Liver (tissue), 9 donors: ENCODE results near the gene PRPF19. TPM values are rescaled to one million over a fixed set of nuclear protein-coding genes. Genes with fewer than 3 reads are reported as not detected.

ENCODE experiments used
- DNase-seq: peaks from one replicate; pipeline ENCODE4 v3.0.0-alpha.2; 2017; ENCODE audit warnings: low spot score
- H3K27ac ChIP-seq, 2 donors: one replicate each; pipeline ENCODE4 v1.7.0; 2013; ENCODE audit warnings: inconsistent platforms in 2 of 2, low read length in 2 of 2, control low read depth in 1 of 2, low read depth in 1 of 2, mild to moderate bottlenecking in 1 of 2
- H3K27me3 ChIP-seq, 4 donors: one replicate each; pipeline versions ENCODE4 v1.6.1 to v1.7.0; 2013; ENCODE audit warnings: low read length in 3 of 4, inconsistent platforms in 1 of 4, mild to moderate bottlenecking in 1 of 4, moderate library complexity in 1 of 4; ENCODE audit not compliant: control insufficient read depth in 4 of 4, insufficient read depth in 4 of 4
- H3K36me3 ChIP-seq, 4 donors: one replicate each; pipeline versions ENCODE4 v1.6.1 to v1.7.0; 2013; ENCODE audit warnings: low read length in 3 of 4, mild to moderate bottlenecking in 3 of 4, low read depth in 1 of 4, moderate library complexity in 1 of 4; ENCODE audit not compliant: control insufficient read depth in 4 of 4, insufficient read depth in 3 of 4
- H3K4me1 ChIP-seq, 4 donors: one replicate each; pipeline versions ENCODE4 v1.6.1 to v1.7.0; 2013; ENCODE audit warnings: low read length in 3 of 4, mild to moderate bottlenecking in 3 of 4, moderate library complexity in 1 of 4; ENCODE audit not compliant: control insufficient read depth in 4 of 4, insufficient read depth in 4 of 4
- H3K4me3 ChIP-seq, 3 donors: one replicate each; pipeline versions ENCODE4 v1.6.1 to v1.7.0; 2013; ENCODE audit warnings: low read length in 3 of 3, control low read depth in 1 of 3, low read depth in 1 of 3, mild to moderate bottlenecking in 1 of 3
- H3K9ac ChIP-seq, 2 donors: one replicate each; pipeline ENCODE4 v1.7.0; 2013; ENCODE audit warnings: low read length in 2 of 2, mild to moderate bottlenecking in 2 of 2, moderate library complexity in 2 of 2, control low read depth in 1 of 2, low read depth in 1 of 2
- H3K9me3 ChIP-seq, 4 donors: one replicate each; pipeline versions ENCODE4 v1.6.1 to v1.7.0; 2013; ENCODE audit warnings: low read length in 3 of 4; ENCODE audit not compliant: control insufficient read depth in 4 of 4
- EGR1 ChIP-seq, 2 donors: IDR thresholded peaks; 2 replicates each; pipeline ENCODE4 v1.6.1; 2016 to 2018; ENCODE audit warnings: antibody characterized with exemption in 2 of 2, low read depth in 2 of 2
- GABPA ChIP-seq, 2 donors: IDR thresholded peaks in 1 of 2; conservative IDR thresholded peaks in 1 of 2; 2 replicates each; pipeline ENCODE4 v1.6.1; 2016; ENCODE audit warnings: antibody characterized with exemption in 2 of 2, mild to moderate bottlenecking in 1 of 2, moderate library complexity in 1 of 2
- HNF4A ChIP-seq, 2 donors: conservative IDR thresholded peaks; 2 replicates each; pipeline ENCODE4 v1.6.1; 2016; ENCODE audit warnings: antibody characterized with exemption in 2 of 2, mild to moderate bottlenecking in 2 of 2
- HNF4G ChIP-seq: IDR thresholded peaks from 2 replicates; pipeline ENCODE4 v1.6.1; 2016; ENCODE audit warnings: antibody characterized with exemption
- JUND ChIP-seq, 2 donors: IDR thresholded peaks; 2 replicates each; pipeline ENCODE4 v1.6.1; 2016; ENCODE audit warnings: antibody characterized with exemption in 2 of 2
- MAX ChIP-seq: IDR thresholded peaks from 2 replicates; pipeline ENCODE4 v1.6.1; 2016; ENCODE audit warnings: antibody characterized with exemption
- NR2F2 ChIP-seq: IDR thresholded peaks from 2 replicates; pipeline ENCODE4 v1.6.1; 2016; ENCODE audit warnings: antibody characterized with exemption
- REST ChIP-seq: IDR thresholded peaks from 2 replicates; pipeline ENCODE4 v1.6.1; 2016; ENCODE audit warnings: antibody characterized with exemption, mild to moderate bottlenecking
- RXRA ChIP-seq, 2 donors: IDR thresholded peaks; 2 replicates each; pipeline ENCODE4 v1.6.1; 2017 to 2018; ENCODE audit warnings: antibody characterized with exemption in 2 of 2, mild to moderate bottlenecking in 1 of 2
- SP1 ChIP-seq: IDR thresholded peaks from 2 replicates; pipeline ENCODE4 v1.6.1; 2018; ENCODE audit warnings: antibody characterized with exemption, mild to moderate bottlenecking
- TAF1 ChIP-seq: conservative IDR thresholded peaks from 2 replicates; pipeline ENCODE4 v1.6.1; 2016; ENCODE audit warnings: antibody characterized with exemption, mild to moderate bottlenecking
- ZBTB33 ChIP-seq: IDR thresholded peaks from 2 replicates; pipeline ENCODE4 v1.6.1; 2016; ENCODE audit warnings: antibody characterized with exemption
- WGBS: extraction: QIAGEN DNeasy Blood & Tissue Kit; methylation state at CpG from one replicate; pipeline ENCODE4 v1.1.7; 2013; 5-methylcytosine and 5-hydroxymethylcytosine counted together
- polyA plus RNA-seq, 2 donors: library from polyadenylated mRNA; stranded (reverse) in 1 of 2; unstranded in 1 of 2; fragments of 200-250 nt in 1 of 2; fragments of >200 nt in 1 of 2; fragmentation: Nextera tagmentation in 1 of 2; extraction: Ambion mirVana in 1 of 2; gene quantifications; one replicate each; pipeline versions ENCODE4 v1.2.1 to v1.2.3, GENCODE V29; 2013 to 2015
- total RNA-seq, 2 donors: library from RNA; depleted of rRNA; stranded (reverse); fragments of >200 nt; gene quantifications; one replicate each; pipeline ENCODE4 v1.2.3, GENCODE V29; 2014
- TF ChIP-seq, protein P1 (sequence below): fragments of 150-350 bp; IDR thresholded peaks from 2 replicates; pipeline ENCODE4 v1.5.1; 2017; ENCODE audit warnings: improper control_type of control experiment, low read depth, low read length; ENCODE audit not compliant: missing input control
- donor health status: healthy.
- donor health status: healthy.
- donor health status: healthy.
- donor health status: healthy.
- donor health status: healthy.

PRPF19 gene
- total and polyA plus RNA-seq, 4 donors: 25.4 to 57.1 (median 40.4) TPM

GRCh38 chr11:60925868-60926267, 19.5 kb upstream of the PRPF19 start:
- Histone ChIP-seq H3K9ac (no peak overlapping the region), H3K4me1 (peaks cover 5 to 13% (median 5%) of the 10 kb centered on the region in 4 donors), H3K27me3 (peaks cover 0 to 6% (median 0%) of the 10 kb centered on the region in 4 donors), H3K4me3 (no peak overlapping the region), H3K27ac (no peak overlapping the region), H3K36me3 (peaks cover 2 to 21% (median 8%) of the 10 kb centered on the region in 4 donors), H3K9me3 (no peaks in the 10 kb centered on the region)
- TF ChIP-seq REST: no peak
- TF ChIP-seq HNF4A (conservative IDR thresholded peaks at IDR 0.05): no peak
- no peak for TF ChIP-seq RXRA (IDR thresholded peaks at IDR 0.05)
- TF ChIP-seq JUND (IDR thresholded peaks at IDR 0.05): no peak
- TF ChIP-seq SP1: no peak
- no peak for TF ChIP-seq TAF1
- TF ChIP-seq GABPA (IDR thresholded peaks at IDR 0.05 in 1 of 2, conservative IDR thresholded peaks at IDR 0.05 in 1 of 2): no peak
- TF ChIP-seq, protein P1, sequence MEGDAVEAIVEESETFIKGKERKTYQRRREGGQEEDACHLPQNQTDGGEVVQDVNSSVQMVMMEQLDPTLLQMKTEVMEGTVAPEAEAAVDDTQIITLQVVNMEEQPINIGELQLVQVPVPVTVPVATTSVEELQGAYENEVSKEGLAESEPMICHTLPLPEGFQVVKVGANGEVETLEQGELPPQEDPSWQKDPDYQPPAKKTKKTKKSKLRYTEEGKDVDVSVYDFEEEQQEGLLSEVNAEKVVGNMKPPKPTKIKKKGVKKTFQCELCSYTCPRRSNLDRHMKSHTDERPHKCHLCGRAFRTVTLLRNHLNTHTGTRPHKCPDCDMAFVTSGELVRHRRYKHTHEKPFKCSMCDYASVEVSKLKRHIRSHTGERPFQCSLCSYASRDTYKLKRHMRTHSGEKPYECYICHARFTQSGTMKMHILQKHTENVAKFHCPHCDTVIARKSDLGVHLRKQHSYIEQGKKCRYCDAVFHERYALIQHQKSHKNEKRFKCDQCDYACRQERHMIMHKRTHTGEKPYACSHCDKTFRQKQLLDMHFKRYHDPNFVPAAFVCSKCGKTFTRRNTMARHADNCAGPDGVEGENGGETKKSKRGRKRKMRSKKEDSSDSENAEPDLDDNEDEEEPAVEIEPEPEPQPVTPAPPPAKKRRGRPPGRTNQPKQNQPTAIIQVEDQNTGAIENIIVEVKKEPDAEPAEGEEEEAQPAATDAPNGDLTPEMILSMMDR: no peak
- TF ChIP-seq NR2F2: no peak
- TF ChIP-seq EGR1 (IDR thresholded peaks at IDR 0.05; ENCODE audit: low read depth in 2 of 2): no peak
- no peak for TF ChIP-seq MAX
- TF ChIP-seq HNF4G: no peak
- no peak for TF ChIP-seq ZBTB33
- WGBS: 67% methylated on average over 6 of the region's 6 CpGs
- DNase-seq: no peak
